Measurements from ENCODE around the gene LRRC8D. TPM values are rescaled to one million over a fixed set of nuclear protein-coding genes. Genes with fewer than 3 reads are reported as not detected.

The LRRC8D gene
- total RNA-seq, 1 experiment from 2014 or later = 15.0 TPM

DNA sequence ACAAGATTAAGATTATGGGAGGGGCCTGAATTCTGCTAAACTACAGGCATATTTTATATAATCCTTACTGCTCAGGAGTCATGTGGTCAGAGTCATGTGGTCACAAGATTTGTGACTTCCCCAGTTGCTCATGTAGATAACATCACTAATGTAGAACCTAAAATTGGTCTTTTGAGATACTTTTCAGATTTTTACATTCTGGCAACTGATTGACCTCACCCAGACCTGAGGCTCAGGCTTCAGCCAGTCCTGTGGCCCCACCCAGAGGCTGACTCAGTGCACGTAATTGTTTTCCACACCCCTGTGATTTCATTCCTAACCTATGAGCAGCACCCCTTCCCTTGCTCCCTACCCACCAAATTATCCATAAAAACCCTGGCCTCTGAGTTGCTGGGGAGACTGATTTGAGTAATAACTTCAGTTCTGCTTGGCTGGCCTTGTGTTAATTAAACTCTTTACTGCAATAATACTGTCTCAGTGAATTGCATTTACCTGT, 132.3 kb downstream of the LRRC8D start (continued):
- TF ChIP-seq, protein P1, sequence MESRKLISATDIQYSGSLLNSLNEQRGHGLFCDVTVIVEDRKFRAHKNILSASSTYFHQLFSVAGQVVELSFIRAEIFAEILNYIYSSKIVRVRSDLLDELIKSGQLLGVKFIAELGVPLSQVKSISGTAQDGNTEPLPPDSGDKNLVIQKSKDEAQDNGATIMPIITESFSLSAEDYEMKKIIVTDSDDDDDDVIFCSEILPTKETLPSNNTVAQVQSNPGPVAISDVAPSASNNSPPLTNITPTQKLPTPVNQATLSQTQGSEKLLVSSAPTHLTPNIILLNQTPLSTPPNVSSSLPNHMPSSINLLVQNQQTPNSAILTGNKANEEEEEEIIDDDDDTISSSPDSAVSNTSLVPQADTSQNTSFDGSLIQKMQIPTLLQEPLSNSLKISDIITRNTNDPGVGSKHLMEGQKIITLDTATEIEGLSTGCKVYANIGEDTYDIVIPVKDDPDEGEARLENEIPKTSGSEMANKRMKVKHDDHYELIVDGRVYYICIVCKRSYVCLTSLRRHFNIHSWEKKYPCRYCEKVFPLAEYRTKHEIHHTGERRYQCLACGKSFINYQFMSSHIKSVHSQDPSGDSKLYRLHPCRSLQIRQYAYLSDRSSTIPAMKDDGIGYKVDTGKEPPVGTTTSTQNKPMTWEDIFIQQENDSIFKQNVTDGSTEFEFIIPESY (IDR thresholded peaks at IDR 0.05; ENCODE audit: extremely low read depth, insufficient replicate concordance, low read length) = no peak

GRCh38 chr1:89953929-89954328, 133.1 kb downstream of the LRRC8D start:
- BruUV-seq (replicated peaks) = TSS peak; percentile 94
- peaks cover 7 to 25% of the 10 kb centered on the region in 2 experiments for H3K4me1 ChIP-seq (ENCODE audit: control insufficient read depth in 1 of 2, insufficient read depth in 2 of 2, low read length in 2 of 2)
- CTCF ChIA-PET = interaction anchor here (0.8 kb wide), 1 partner anchor 149 kb away, joined by 3 read pairs; no protein-coding TSS in a partner anchor

DNA sequence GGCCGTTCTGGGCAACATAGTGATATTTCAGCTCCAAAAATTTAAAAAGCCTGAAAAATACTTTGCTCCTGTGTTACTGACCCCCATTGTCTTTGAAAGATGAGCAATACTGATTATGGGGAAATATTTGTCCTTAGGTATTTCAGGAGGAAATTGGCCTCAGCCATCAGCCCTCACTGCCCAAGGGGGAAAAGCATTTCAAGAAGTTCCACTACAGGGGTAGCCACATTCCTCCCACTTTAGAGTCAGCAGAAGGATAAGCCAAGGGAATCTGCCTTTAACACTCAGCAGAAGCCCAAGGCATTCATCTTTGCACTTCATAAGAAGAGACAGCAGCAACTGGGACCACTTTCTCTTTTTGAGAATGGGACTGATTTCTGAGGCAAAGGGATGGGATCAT, 133.6 kb downstream of the LRRC8D start:
- BruUV-seq (replicated peaks) = no TSS peak
- Histone ChIP-seq H3K27ac (ENCODE audit: low read depth, low read length) (no peak overlapping the region), H3K79me2 (ENCODE audit: insufficient read depth, low read length) (no peaks in the 10 kb centered on the region), H3K4me2 (ENCODE audit: low read length) (no peak overlapping the region), H3K4me1 (ENCODE audit: control insufficient read depth in 1 of 2, insufficient read depth in 2 of 2, low read length in 2 of 2) (peaks cover 7 to 25% of the 10 kb centered on the region in 2 experiments), H3K9ac (ENCODE audit: low read length) (no peak overlapping the region), H3K4me3 (replicated peaks in 1 of 2; ENCODE audit: low read depth in 1 of 2, low read length in 2 of 2) (no peak overlapping the region), H3K9me3 (ENCODE audit: control insufficient read depth in 1 of 2, insufficient read depth in 1 of 2, low read depth in 1 of 2, low read length in 2 of 2) (0 out of 4 replicates have a peak, but pooled peaks cover 0 to 2% of the 10 kb centered on the region in 2 experiments), H4K20me1 (ENCODE audit: insufficient read depth) (no peaks in the 10 kb centered on the region), H3K27me3 (ENCODE audit: insufficient read depth, low read length) (no peaks in the 10 kb centered on the region), H3K36me3 (ENCODE audit: control insufficient read depth in 1 of 2, insufficient read depth in 2 of 2, low read length in 2 of 2) (no peaks in the 10 kb centered on the region), H3K9me2 (ENCODE audit: insufficient read depth) (no peaks in the 10 kb centered on the region), H2AFZ (ENCODE audit: low read depth, low read length, poor library complexity, severe bottlenecking) (no peak overlapping the region)
- ChIA-PET POLR2A (no interaction called here), CTCF (interaction anchor here (0.8 kb wide), 1 partner anchor 150 kb away, joined by 3 read pairs; no protein-coding TSS in a partner anchor), RAD21 (ENCODE audit: low non-redundant PET in 1 of 2, low total read pairs in 2 of 2, uncharacterized antibody in 2 of 2, unreplicated experiment in 2 of 2) (interaction anchor here in 1 of 2 experiments (0.6 kb wide), 1 partner anchor 174 kb away, joined by 3 read pairs; no protein-coding TSS in a partner anchor)
- ATAC-seq (no peak), DNase-seq (ENCODE audit: low read depth, low spot score) (no peak)
- intact Hi-C loops (cut with micrococcal nuclease) = no loop called here
- TF ChIP-seq POLR2A (IDR thresholded peaks at IDR 0.05; ENCODE audit: borderline replicate concordance, extremely low read depth, insufficient read depth, insufficient read length) = no peak
- TF ChIP-seq ZFX (IDR thresholded peaks at IDR 0.05) = no peak
- TF ChIP-seq FOSL1 (IDR thresholded peaks at IDR 0.05; ENCODE audit: low read depth) = no peak
- no peak for TF ChIP-seq CBX3 (IDR thresholded peaks at IDR 0.05; ENCODE audit: low read depth)
- no peak for TF ChIP-seq ZNF274 (IDR thresholded peaks at IDR 0.05; ENCODE audit: low read depth, low read length)
- no peak for TF ChIP-seq EZH2 (IDR thresholded peaks at IDR 0.05)
- TF ChIP-seq CTCF (IDR thresholded peaks at IDR 0.05 in 2 of 3, conservative IDR thresholded peaks at IDR 0.05 in 1 of 3; ENCODE audit: borderline replicate concordance in 1 of 3, insufficient read depth in 1 of 3, low read depth in 2 of 3, low read length in 2 of 3) = no peak
- TF ChIP-seq POLR2AphosphoS5 (IDR thresholded peaks at IDR 0.05; ENCODE audit: low read depth, low read length) = no peak
- TF ChIP-seq TCF7L2 (IDR thresholded peaks at IDR 0.05; ENCODE audit: borderline replicate concordance, extremely low read depth, insufficient read depth, insufficient read length) = no peak
- no peak for TF ChIP-seq JUND (IDR thresholded peaks at IDR 0.05)
- TF ChIP-seq EZH2phosphoT487 (IDR thresholded peaks at IDR 0.05; ENCODE audit: borderline replicate concordance) = no peak

More at GRCh38 chr1:89953929-89954328, 133.1 kb downstream of the LRRC8D start:
- DNase-seq (ENCODE audit: low read depth, low spot score) = no peak
- Histone ChIP-seq H3K27me3 (ENCODE audit: insufficient read depth, low read length) (no peaks in the 10 kb centered on the region), H3K79me2 (ENCODE audit: insufficient read depth, low read length) (no peaks in the 10 kb centered on the region), H3K9me3 (ENCODE audit: control insufficient read depth in 1 of 2, insufficient read depth in 1 of 2, low read depth in 1 of 2, low read length in 2 of 2) (0 out of 4 replicates have a peak, but pooled peaks cover 0 to 1% of the 10 kb centered on the region in 2 experiments), H3K4me3 (replicated peaks in 1 of 2; ENCODE audit: low read depth in 1 of 2, low read length in 2 of 2) (no peak overlapping the region), H4K20me1 (ENCODE audit: insufficient read depth) (no peaks in the 10 kb centered on the region), H3K4me2 (ENCODE audit: low read length) (peak overlapping the region; percentile 73), H3K27ac (ENCODE audit: low read depth, low read length) (no peak overlapping the region), H3K36me3 (ENCODE audit: control insufficient read depth in 1 of 2, insufficient read depth in 2 of 2, low read length in 2 of 2) (no peaks in the 10 kb centered on the region), H3K9me2 (ENCODE audit: insufficient read depth) (no peaks in the 10 kb centered on the region), H3K9ac (ENCODE audit: low read length) (no peak overlapping the region), H2AFZ (ENCODE audit: low read depth, low read length, poor library complexity, severe bottlenecking) (no peak overlapping the region)
- ChIA-PET RAD21 (ENCODE audit: low non-redundant PET in 1 of 2, low total read pairs in 2 of 2, uncharacterized antibody in 2 of 2, unreplicated experiment in 2 of 2) (interaction anchor here in 1 of 2 experiments (0.6 kb wide), 1 partner anchor 173 kb away, joined by 3 read pairs; no protein-coding TSS in a partner anchor), POLR2A (no interaction called here)
- TF ChIP-seq EGR1 (IDR thresholded peaks at IDR 0.05; ENCODE audit: low read depth) = 0 out of 2 replicates have a peak, but pooled peaks have one; percentile 7
- TF ChIP-seq, protein P2, sequence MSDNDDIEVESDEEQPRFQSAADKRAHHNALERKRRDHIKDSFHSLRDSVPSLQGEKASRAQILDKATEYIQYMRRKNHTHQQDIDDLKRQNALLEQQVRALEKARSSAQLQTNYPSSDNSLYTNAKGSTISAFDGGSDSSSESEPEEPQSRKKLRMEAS (IDR thresholded peaks at IDR 0.05) = no peak
- intact Hi-C loops (cut with micrococcal nuclease) = no loop called here
- no peak for ATAC-seq

Data from HCT116 (cell line).